NT2/D1 (cell line): ENCODE measurements around the gene ORMDL3.

ENCODE experiments used
- SUZ12 ChIP-seq: IDR thresholded peaks from 2 replicates; pipeline ENCODE4 v1.6.1; 2011; ENCODE audit not compliant: insufficient read length, insufficient read depth; ENCODE audit errors: extremely low read depth
- YY1 ChIP-seq: IDR thresholded peaks from 2 replicates; pipeline ENCODE4 v1.6.1; 2011; ENCODE audit not compliant: insufficient read length, insufficient read depth
- ZNF274 ChIP-seq: IDR thresholded peaks from 2 replicates; pipeline ENCODE4 v1.6.1; 2011; ENCODE audit warnings: mild to moderate bottlenecking, low read depth, low read length

GRCh38 chr17:39970157-39970692 lies 42.8 kb upstream of the ORMDL3 start:
- TF ChIP-seq YY1: no peak
- TF ChIP-seq ZNF274: no peak
- TF ChIP-seq SUZ12: no peak
